ENCODE results near the gene MRRF.

GRCh38 chr9:122354536-122355199 is 90.0 kb downstream of the MRRF start:
- no peak for TF ChIP-seq CTCF (IDR thresholded peaks at IDR 0.05 in 4 of 5, conservative IDR thresholded peaks at IDR 0.05 in 1 of 5)
- no peak for TF ChIP-seq POLR2A (IDR thresholded peaks at IDR 0.05)
